Measurements from ENCODE around the gene VEGFC. TPM values are rescaled to one million over a fixed set of nuclear protein-coding genes. Genes with fewer than 3 reads are reported as not detected.

The VEGFC gene
- polyA plus RNA-seq, 1 donor from 2014 or later, result 0.63 TPM

GRCh38 chr4:176642472-176642871, 150.2 kb downstream of the VEGFC start:
- Histone ChIP-seq H3K36me3 (ENCODE audit: insufficient read depth, low read length) (no peaks in the 10 kb centered on the region), H3K4me2 (ENCODE audit: low read length) (no peak overlapping the region), H3K4me3 (ENCODE audit: low read length) (no peak overlapping the region), H3K9me2 (ENCODE audit: insufficient read depth, low read length) (no peaks in the 10 kb centered on the region), H3K27ac (ENCODE audit: low read length) (no peak overlapping the region), H3K9me3 (ENCODE audit: low read length) (no peaks in the 10 kb centered on the region), H3F3A (ENCODE audit: insufficient read depth, low read length, poor library complexity, severe bottlenecking) (no peaks in the 10 kb centered on the region), H3K27me3 (ENCODE audit: insufficient read depth, low read depth, low read length) (no peaks in the 10 kb centered on the region), H3K79me2 (replicated peaks; ENCODE audit: insufficient read depth, low read length) (no peaks in the 10 kb centered on the region), H2AFZ (ENCODE audit: low read depth, low read length) (no peak overlapping the region), H3K9ac (ENCODE audit: low read length) (no peak overlapping the region), H4K20me1 (ENCODE audit: insufficient read depth) (no peaks in the 10 kb centered on the region)
- TF ChIP-seq REST (IDR thresholded peaks at IDR 0.05; ENCODE audit: borderline replicate concordance), result no peak
- TF ChIP-seq EP300 (conservative IDR thresholded peaks at IDR 0.05; ENCODE audit: poor library complexity, severe bottlenecking), result no peak
- no peak for TF ChIP-seq RAD21 (conservative IDR thresholded peaks at IDR 0.05)
- TF ChIP-seq MXI1 (conservative IDR thresholded peaks at IDR 0.05; ENCODE audit: poor library complexity, severe bottlenecking), result no peak
- TF ChIP-seq POLR2AphosphoS5 (IDR thresholded peaks at IDR 0.05), result no peak
- no peak for TF ChIP-seq SMC3 (conservative IDR thresholded peaks at IDR 0.05; ENCODE audit: poor library complexity)

GRCh38 chr4:176641237-176641636, 151.5 kb downstream of the VEGFC start:
- Histone ChIP-seq H3K27ac (ENCODE audit: low read length) (no peak overlapping the region), H3K9ac (ENCODE audit: low read length) (no peak overlapping the region), H3K9me3 (ENCODE audit: low read length) (no peaks in the 10 kb centered on the region), H2AFZ (ENCODE audit: low read depth, low read length) (no peak overlapping the region), H3K79me2 (replicated peaks; ENCODE audit: insufficient read depth, low read length) (no peaks in the 10 kb centered on the region), H3K4me2 (ENCODE audit: low read length) (no peak overlapping the region), H3F3A (ENCODE audit: insufficient read depth, low read length, poor library complexity, severe bottlenecking) (no peaks in the 10 kb centered on the region), H4K20me1 (ENCODE audit: insufficient read depth) (no peaks in the 10 kb centered on the region), H3K4me3 (ENCODE audit: low read length) (no peak overlapping the region), H3K9me2 (ENCODE audit: insufficient read depth, low read length) (no peaks in the 10 kb centered on the region), H3K36me3 (ENCODE audit: insufficient read depth, low read length) (no peaks in the 10 kb centered on the region), H3K27me3 (ENCODE audit: insufficient read depth, low read depth, low read length) (no peaks in the 10 kb centered on the region)
- TF ChIP-seq MXI1 (conservative IDR thresholded peaks at IDR 0.05; ENCODE audit: poor library complexity, severe bottlenecking) (no peak), EP300 (conservative IDR thresholded peaks at IDR 0.05; ENCODE audit: poor library complexity, severe bottlenecking) (no peak), REST (IDR thresholded peaks at IDR 0.05; ENCODE audit: borderline replicate concordance) (no peak), SMC3 (conservative IDR thresholded peaks at IDR 0.05; ENCODE audit: poor library complexity) (no peak), POLR2AphosphoS5 (IDR thresholded peaks at IDR 0.05) (no peak), EZH2 (IDR thresholded peaks at IDR 0.05; ENCODE audit: borderline replicate concordance, insufficient read depth, low read length, poor library complexity, severe bottlenecking) (no peak), TAF1 (IDR thresholded peaks at IDR 0.05; ENCODE audit: low read depth) (no peak), RAD21 (conservative IDR thresholded peaks at IDR 0.05) (no peak)
- TF ChIP-seq, protein P1, sequence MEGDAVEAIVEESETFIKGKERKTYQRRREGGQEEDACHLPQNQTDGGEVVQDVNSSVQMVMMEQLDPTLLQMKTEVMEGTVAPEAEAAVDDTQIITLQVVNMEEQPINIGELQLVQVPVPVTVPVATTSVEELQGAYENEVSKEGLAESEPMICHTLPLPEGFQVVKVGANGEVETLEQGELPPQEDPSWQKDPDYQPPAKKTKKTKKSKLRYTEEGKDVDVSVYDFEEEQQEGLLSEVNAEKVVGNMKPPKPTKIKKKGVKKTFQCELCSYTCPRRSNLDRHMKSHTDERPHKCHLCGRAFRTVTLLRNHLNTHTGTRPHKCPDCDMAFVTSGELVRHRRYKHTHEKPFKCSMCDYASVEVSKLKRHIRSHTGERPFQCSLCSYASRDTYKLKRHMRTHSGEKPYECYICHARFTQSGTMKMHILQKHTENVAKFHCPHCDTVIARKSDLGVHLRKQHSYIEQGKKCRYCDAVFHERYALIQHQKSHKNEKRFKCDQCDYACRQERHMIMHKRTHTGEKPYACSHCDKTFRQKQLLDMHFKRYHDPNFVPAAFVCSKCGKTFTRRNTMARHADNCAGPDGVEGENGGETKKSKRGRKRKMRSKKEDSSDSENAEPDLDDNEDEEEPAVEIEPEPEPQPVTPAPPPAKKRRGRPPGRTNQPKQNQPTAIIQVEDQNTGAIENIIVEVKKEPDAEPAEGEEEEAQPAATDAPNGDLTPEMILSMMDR (IDR thresholded peaks at IDR 0.05; ENCODE audit: poor library complexity, severe bottlenecking), result no peak

Data from neural cell (in vitro differentiated cells).